ENCODE data around the gene RASA4. TPM values are rescaled to one million over a fixed set of nuclear protein-coding genes. Genes with fewer than 3 reads are reported as not detected.
A peak's percentile ranks its signal among the peaks of the same experiment; 100 is the strongest.
"Not testable (repeated sequence)": the region's sequence is repeated elsewhere in the genome, so short reads cannot be mapped to it uniquely, and the experiment has no call there.

Gene RASA4
- total and polyA plus RNA-seq, 4 donors = 1.1 to 7.3 (median 3.4) TPM

GRCh38 chr7:102635354-102635753 lies 18.8 kb upstream of the RASA4 start:
- not testable (repeated sequence) for H3K9me3 ChIP-seq (ENCODE audit: control insufficient read depth in 4 of 4, low read length in 3 of 4); H3K9ac ChIP-seq (ENCODE audit: low read depth in 1 of 2, low read length in 2 of 2); H3K27ac ChIP-seq (ENCODE audit: low read depth in 1 of 2, low read length in 2 of 2); H3K27me3 ChIP-seq (ENCODE audit: control insufficient read depth in 4 of 4, insufficient read depth in 4 of 4, low read length in 3 of 4); H3K4me1 ChIP-seq (ENCODE audit: control insufficient read depth in 4 of 4, insufficient read depth in 4 of 4, low read length in 3 of 4); H3K36me3 ChIP-seq (ENCODE audit: control insufficient read depth in 4 of 4, insufficient read depth in 3 of 4, low read depth in 1 of 4, low read length in 3 of 4); H3K4me3 ChIP-seq (ENCODE audit: low read depth in 1 of 3, low read length in 3 of 3); DNase-seq (ENCODE audit: low spot score)
- WGBS = 79% methylated on average over 3 of the region's 5 CpGs

- not testable (repeated sequence) for H3K4me3 ChIP-seq (ENCODE audit: low read depth in 1 of 3, low read length in 3 of 3); H3K36me3 ChIP-seq (ENCODE audit: control insufficient read depth in 4 of 4, insufficient read depth in 3 of 4, low read depth in 1 of 4, low read length in 3 of 4); DNase-seq (ENCODE audit: low spot score); H3K4me1 ChIP-seq (ENCODE audit: control insufficient read depth in 4 of 4, insufficient read depth in 4 of 4, low read length in 3 of 4); H3K9me3 ChIP-seq (ENCODE audit: control insufficient read depth in 4 of 4, low read length in 3 of 4); H3K27ac ChIP-seq (ENCODE audit: low read depth in 1 of 2, low read length in 2 of 2); H3K9ac ChIP-seq (ENCODE audit: low read depth in 1 of 2, low read length in 2 of 2); H3K27me3 ChIP-seq (ENCODE audit: control insufficient read depth in 4 of 4, insufficient read depth in 4 of 4, low read length in 3 of 4)
- 83% methylated on average over 2 of the region's 6 CpGs for WGBS
These were observed 17.7 kb upstream of the RASA4 start for GRCh38 chr7:102634299-102634698.

DNA sequence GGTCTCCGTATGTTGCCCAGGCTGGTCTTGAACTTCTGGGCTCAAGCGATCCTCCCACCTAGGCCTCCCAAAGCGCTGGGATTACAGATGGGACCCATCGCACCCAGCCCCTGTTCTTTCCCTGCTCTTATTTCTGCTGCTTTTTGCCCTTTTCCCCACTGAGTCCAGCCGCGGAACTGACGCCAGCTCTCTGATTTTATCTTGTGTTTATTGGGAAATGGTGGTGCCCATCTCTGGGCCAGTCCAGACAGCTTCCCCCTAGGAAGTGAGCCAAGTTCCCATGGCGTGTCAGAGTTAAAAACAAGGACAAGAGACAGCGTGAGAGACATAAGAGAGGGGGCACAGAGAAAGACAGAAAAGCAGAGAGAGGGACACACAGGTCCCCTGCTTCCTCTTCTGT lies 14.1 kb upstream of the RASA4 start:
- not testable (repeated sequence) for H3K4me3 ChIP-seq (ENCODE audit: low read depth in 1 of 3, low read length in 3 of 3); DNase-seq (ENCODE audit: low spot score); H3K4me1 ChIP-seq (ENCODE audit: control insufficient read depth in 4 of 4, insufficient read depth in 4 of 4, low read length in 3 of 4); H3K27me3 ChIP-seq (ENCODE audit: control insufficient read depth in 4 of 4, insufficient read depth in 4 of 4, low read length in 3 of 4); H3K27ac ChIP-seq (ENCODE audit: low read depth in 1 of 2, low read length in 2 of 2); H3K9me3 ChIP-seq (ENCODE audit: control insufficient read depth in 4 of 4, low read length in 3 of 4); H3K9ac ChIP-seq (ENCODE audit: low read depth in 1 of 2, low read length in 2 of 2); H3K36me3 ChIP-seq (ENCODE audit: control insufficient read depth in 4 of 4, insufficient read depth in 3 of 4, low read depth in 1 of 4, low read length in 3 of 4)
- WGBS = 78% methylated on average over 5 of the region's 9 CpGs

GRCh38 chr7:102627271-102627904 lies 10.8 kb upstream of the RASA4 start:
- not testable (repeated sequence) for H3K27me3 ChIP-seq (ENCODE audit: control insufficient read depth in 4 of 4, insufficient read depth in 4 of 4, low read length in 3 of 4); DNase-seq (ENCODE audit: low spot score); H3K9ac ChIP-seq (ENCODE audit: low read depth in 1 of 2, low read length in 2 of 2); H3K36me3 ChIP-seq (ENCODE audit: control insufficient read depth in 4 of 4, insufficient read depth in 3 of 4, low read depth in 1 of 4, low read length in 3 of 4); H3K4me1 ChIP-seq (ENCODE audit: control insufficient read depth in 4 of 4, insufficient read depth in 4 of 4, low read length in 3 of 4); H3K4me3 ChIP-seq (ENCODE audit: low read depth in 1 of 3, low read length in 3 of 3); H3K9me3 ChIP-seq (ENCODE audit: control insufficient read depth in 4 of 4, low read length in 3 of 4); H3K27ac ChIP-seq (ENCODE audit: low read depth in 1 of 2, low read length in 2 of 2)
- WGBS = no CpG with 5 or more reads among the region's 8 CpGs

- H3K36me3 ChIP-seq (ENCODE audit: control insufficient read depth in 4 of 4, insufficient read depth in 3 of 4, low read depth in 1 of 4, low read length in 3 of 4) = not testable (repeated sequence)
- peak; percentile 29 for DNase-seq (ENCODE audit: low spot score)
These were observed 1.6 kb upstream of the RASA4 start for GRCh38 chr7:102618122-102618521.

GRCh38 chr7:102615930-102616329 lies 626 bp downstream of the RASA4 start:
- H3K27me3 ChIP-seq (ENCODE audit: control insufficient read depth in 4 of 4, insufficient read depth in 4 of 4, low read length in 3 of 4); H3K9me3 ChIP-seq (ENCODE audit: control insufficient read depth in 4 of 4, low read length in 3 of 4); H3K4me3 ChIP-seq (ENCODE audit: low read depth in 1 of 3, low read length in 3 of 3); H3K4me1 ChIP-seq (ENCODE audit: control insufficient read depth in 4 of 4, insufficient read depth in 4 of 4, low read length in 3 of 4); H3K36me3 ChIP-seq (ENCODE audit: control insufficient read depth in 4 of 4, insufficient read depth in 3 of 4, low read depth in 1 of 4, low read length in 3 of 4); DNase-seq (ENCODE audit: low spot score); H3K9ac ChIP-seq (ENCODE audit: low read depth in 1 of 2, low read length in 2 of 2); H3K27ac ChIP-seq (ENCODE audit: low read depth in 1 of 2, low read length in 2 of 2): not testable (repeated sequence)
- no CpG with 5 or more reads among the region's 10 CpGs for WGBS

More at GRCh38 chr7:102618122-102618521, 1.6 kb upstream of the RASA4 start:
- H3K4me3 ChIP-seq (ENCODE audit: low read depth in 1 of 3, low read length in 3 of 3); H3K27me3 ChIP-seq (ENCODE audit: control insufficient read depth in 4 of 4, insufficient read depth in 4 of 4, low read length in 3 of 4); H3K4me1 ChIP-seq (ENCODE audit: control insufficient read depth in 4 of 4, insufficient read depth in 4 of 4, low read length in 3 of 4); H3K9ac ChIP-seq (ENCODE audit: low read depth in 1 of 2, low read length in 2 of 2); H3K9me3 ChIP-seq (ENCODE audit: control insufficient read depth in 4 of 4, low read length in 3 of 4); H3K27ac ChIP-seq (ENCODE audit: low read depth in 1 of 2, low read length in 2 of 2): not testable (repeated sequence)
- WGBS = 82% methylated on average over 3 of the region's 8 CpGs

GRCh38 chr7:102614873-102615272 lies 1.7 kb downstream of the RASA4 start:
- WGBS = no CpG with 5 or more reads among the region's 3 CpGs
- H3K9me3 ChIP-seq (ENCODE audit: control insufficient read depth in 4 of 4, low read length in 3 of 4); H3K9ac ChIP-seq (ENCODE audit: low read depth in 1 of 2, low read length in 2 of 2); H3K4me3 ChIP-seq (ENCODE audit: low read depth in 1 of 3, low read length in 3 of 3); DNase-seq (ENCODE audit: low spot score); H3K36me3 ChIP-seq (ENCODE audit: control insufficient read depth in 4 of 4, insufficient read depth in 3 of 4, low read depth in 1 of 4, low read length in 3 of 4); H3K4me1 ChIP-seq (ENCODE audit: control insufficient read depth in 4 of 4, insufficient read depth in 4 of 4, low read length in 3 of 4); H3K27me3 ChIP-seq (ENCODE audit: control insufficient read depth in 4 of 4, insufficient read depth in 4 of 4, low read length in 3 of 4); H3K27ac ChIP-seq (ENCODE audit: low read depth in 1 of 2, low read length in 2 of 2): not testable (repeated sequence)

DNA sequence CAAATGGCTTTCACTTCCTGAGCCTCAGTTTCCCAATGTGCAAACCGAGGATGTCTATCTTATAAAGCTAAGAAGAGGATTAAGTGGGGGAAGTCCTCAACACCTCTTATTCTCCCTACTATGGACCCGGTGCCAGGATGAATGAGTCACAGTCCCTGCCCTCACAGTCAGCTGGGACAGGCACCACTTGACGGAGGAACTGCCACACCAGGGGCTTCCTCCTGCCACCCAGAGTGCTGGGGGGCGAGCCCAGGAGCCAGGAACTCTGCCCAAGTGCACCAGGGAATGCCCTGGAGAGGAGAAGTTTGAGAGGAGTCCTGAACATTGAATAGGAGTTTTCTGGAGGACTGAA lies 2.2 kb downstream of the RASA4 start:
- not testable (repeated sequence) for H3K4me3 ChIP-seq (ENCODE audit: low read depth in 1 of 3, low read length in 3 of 3); H3K9me3 ChIP-seq (ENCODE audit: control insufficient read depth in 4 of 4, low read length in 3 of 4); H3K4me1 ChIP-seq (ENCODE audit: control insufficient read depth in 4 of 4, insufficient read depth in 4 of 4, low read length in 3 of 4); DNase-seq (ENCODE audit: low spot score); H3K9ac ChIP-seq (ENCODE audit: low read depth in 1 of 2, low read length in 2 of 2); H3K36me3 ChIP-seq (ENCODE audit: control insufficient read depth in 4 of 4, insufficient read depth in 3 of 4, low read depth in 1 of 4, low read length in 3 of 4); H3K27ac ChIP-seq (ENCODE audit: low read depth in 1 of 2, low read length in 2 of 2); H3K27me3 ChIP-seq (ENCODE audit: control insufficient read depth in 4 of 4, insufficient read depth in 4 of 4, low read length in 3 of 4)
- WGBS = no CpG with 5 or more reads among the region's 4 CpGs
